HG03342 (cell line): ENCODE measurements around the gene GLT8D2.
"Not testable (repeated sequence)": the region's sequence is repeated elsewhere in the genome, so short reads cannot be mapped to it uniquely, and the experiment has no call there.

ENCODE experiments used
- ATAC-seq: cut with Tn5 transposase; IDR thresholded peaks from one replicate; pipeline ENCODE4 v1.9.1; 2021; ENCODE audit warnings: mild to moderate bottlenecking, moderate library complexity; ENCODE audit not compliant: unreplicated experiment

The GLT8D2 gene

DNA sequence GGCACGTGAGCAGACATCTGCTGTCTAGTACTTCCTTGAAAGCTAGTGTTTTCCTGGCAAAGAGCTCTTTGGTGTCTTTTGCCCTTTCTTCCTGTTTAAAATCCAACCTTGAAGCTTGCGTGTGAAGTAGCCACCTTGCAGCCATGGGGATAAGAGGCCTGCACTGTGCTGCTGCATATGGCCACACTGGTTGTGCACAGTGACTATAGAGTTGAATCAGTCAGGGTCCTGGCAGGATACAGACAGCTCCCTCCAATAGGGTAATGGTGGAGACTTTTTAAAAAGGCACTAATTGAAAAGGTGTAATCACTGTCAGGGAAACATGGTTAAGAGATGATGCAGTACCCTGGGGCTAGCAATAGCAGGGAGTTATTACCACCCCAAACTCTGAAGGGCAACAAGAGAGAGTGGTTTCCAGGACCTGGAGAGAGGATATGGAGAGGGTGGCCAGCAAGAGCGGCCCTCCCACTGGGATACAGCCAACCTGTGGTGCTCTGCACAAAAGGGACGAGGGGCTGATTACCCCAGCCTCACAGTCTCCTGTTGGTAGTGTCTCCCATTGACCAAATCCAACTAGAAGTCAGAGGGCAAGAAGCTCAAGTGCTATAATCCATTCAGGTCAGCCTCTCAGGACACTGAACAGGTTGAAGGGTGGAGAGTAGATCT is 4.8 kb upstream of the GLT8D2 start:
- no peak for ATAC-seq

DNA sequence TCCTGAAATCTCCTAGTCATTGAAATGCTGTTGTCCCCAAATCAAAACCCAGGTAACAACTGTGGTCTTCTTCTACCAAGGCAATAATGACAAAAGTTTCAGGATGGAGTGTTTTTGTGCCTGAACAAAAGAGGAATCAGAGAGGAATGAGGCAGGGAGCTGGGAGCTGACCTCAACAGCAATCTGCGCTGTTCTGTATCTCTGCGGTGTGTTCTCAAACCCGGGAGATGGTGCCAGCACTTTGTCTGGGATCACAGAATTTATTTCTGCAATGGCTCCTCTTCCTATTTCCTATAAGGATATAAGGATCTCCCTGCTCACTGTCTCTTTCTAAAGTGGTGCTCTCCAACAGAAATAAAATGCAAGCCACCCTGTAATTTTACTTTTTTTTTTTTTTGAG is 449 bp upstream of the GLT8D2 start:
- ATAC-seq, result no peak

DNA sequence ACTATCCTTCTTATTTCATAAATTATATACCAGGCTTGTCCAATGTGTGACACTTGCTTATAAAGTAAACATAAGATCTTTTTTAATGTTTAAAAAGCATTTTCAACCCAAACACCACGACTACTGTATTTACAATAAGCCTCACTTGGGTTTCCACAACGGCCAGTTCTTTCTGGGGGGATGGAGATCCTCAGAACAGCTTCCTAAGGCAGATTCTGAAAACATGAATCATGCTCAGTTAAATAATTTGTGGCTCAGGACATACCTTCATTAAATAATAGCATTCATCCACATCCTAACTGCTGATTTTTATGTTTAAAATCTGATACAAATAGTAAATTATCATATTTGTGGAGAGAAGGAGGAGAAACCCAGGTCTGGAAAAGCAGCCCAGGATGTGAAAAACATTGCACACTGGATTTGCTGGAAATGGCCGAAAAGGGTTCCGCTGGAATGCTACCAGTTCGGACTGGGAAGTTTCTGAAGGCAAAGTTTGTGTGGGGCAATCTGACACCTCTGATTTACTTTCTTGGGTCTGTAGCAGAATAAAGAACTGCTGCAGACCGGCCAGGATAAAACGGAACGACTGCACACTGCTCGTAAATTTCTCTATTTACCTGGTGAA is 597 bp downstream of the GLT8D2 start:
- ATAC-seq, result no peak

DNA sequence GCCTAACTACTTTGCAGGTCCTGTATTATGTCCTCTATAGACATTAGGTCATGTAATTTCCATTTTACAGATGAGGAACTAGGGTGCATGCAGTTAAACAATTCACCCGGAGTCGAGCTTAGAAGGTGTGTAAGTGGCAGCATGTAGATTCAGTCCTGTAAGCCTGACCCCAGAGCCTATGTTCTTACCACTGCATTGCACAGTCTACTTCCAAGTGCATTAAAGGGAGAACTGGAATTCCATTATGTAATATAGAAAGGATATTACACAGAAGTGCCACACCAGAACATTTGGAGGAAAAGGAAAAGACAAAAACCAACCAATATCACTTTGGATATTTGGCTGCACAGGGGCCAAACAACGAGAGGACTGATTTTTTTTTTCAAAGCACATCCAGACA is 1.2 kb downstream of the GLT8D2 start:
- no peak for ATAC-seq

GRCh38 chr12:104048162-104048561 is 1.8 kb downstream of the GLT8D2 start:
- ATAC-seq, result no peak

DNA sequence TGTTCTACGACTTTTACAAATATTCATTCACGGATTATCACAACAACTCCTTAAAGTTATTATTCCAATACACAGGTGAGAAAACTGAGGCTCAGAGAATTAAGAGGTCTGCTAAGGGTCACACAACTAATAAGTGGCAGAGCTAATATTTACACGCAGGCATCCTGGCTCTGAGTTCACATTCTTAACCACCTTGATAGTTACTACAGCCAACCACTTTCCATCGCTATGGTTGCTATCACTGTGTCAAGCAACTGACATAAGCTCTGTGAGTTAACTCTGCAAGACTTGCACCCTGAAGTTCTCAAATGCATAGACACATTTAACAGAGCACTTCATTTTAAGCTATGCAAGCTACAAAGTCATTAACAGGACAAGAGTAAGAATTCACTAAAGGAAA is 3.7 kb downstream of the GLT8D2 start:
- ATAC-seq, result no peak

DNA sequence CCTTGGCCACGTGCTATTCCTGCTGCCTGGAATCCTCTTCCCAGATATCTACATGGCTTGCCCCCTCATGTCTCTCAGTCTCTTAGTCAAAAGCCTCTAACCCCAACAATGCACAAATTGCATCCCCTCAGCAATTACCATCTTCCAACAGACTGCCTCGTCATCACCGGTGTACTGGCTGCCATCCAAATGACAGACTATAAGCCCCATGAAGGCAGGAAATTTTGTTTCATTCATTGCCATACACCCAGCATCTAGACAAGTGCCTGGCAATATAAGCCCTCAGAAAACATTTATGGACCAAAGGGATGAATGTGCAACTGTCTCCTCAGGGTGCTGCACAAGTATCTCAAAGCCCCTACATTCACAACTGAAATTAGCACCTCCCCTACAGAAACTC is 5.8 kb downstream of the GLT8D2 start:
- ATAC-seq, result no peak

DNA sequence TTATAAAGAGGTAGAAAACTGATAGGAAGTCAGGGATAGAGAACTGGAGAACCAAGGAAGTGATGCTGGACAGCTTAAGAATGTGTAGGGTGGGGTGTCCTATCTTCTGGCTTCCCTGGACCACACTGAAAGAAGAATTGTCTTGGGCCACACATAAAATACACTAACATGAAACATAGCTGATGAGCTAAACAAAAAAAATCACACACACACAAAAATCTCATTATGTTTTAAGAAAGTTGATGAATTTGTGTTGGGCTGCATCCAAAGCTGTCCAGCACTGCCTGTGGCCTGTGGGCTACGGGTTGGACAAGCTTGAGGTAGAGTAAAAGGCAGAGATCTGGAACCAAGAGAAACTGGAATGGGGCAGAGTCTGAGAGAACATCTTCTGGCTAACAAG is 7.4 kb downstream of the GLT8D2 start:
- no peak for ATAC-seq

GRCh38 chr12:104039769-104040168 is 10.2 kb downstream of the GLT8D2 start:
- ATAC-seq, result not testable (repeated sequence)

DNA sequence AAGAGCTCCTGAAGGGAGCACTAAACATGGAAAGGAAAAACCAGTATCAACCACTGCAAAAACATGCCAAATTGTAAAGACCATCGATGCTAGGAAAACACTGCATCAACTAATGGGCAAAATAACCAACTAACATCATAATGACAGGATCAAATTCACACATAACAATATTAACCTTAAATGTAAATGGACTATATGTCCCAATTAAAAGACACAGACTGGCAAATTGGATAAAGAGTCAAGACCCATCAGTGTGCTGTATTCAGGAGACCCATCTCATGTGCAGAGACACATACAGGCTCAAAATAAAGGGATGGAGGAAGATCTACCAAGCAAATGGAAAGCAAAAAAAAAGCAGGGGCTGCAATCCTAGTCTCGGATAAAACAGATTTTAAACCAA is 13.8 kb downstream of the GLT8D2 start:
- ATAC-seq, result not testable (repeated sequence)

DNA sequence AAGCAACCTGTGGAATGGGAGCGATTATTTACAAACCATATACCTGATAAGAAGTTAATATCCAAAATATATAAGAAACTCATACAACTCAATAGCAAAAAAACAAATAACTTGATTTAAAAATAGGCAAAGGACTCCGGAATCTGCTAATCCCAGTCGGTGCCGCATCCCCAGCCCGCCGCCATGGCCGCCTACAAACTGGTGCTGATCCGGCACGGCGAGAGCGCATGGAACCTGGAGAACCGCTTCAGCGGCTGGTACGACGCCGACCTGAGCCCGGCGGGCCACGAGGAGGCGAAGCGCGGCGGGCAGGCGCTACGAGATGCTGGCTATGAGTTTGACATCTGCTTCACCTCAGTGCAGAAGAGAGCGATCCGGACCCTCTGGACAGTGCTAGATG is 19.4 kb downstream of the GLT8D2 start:
- not testable (repeated sequence) for ATAC-seq

DNA sequence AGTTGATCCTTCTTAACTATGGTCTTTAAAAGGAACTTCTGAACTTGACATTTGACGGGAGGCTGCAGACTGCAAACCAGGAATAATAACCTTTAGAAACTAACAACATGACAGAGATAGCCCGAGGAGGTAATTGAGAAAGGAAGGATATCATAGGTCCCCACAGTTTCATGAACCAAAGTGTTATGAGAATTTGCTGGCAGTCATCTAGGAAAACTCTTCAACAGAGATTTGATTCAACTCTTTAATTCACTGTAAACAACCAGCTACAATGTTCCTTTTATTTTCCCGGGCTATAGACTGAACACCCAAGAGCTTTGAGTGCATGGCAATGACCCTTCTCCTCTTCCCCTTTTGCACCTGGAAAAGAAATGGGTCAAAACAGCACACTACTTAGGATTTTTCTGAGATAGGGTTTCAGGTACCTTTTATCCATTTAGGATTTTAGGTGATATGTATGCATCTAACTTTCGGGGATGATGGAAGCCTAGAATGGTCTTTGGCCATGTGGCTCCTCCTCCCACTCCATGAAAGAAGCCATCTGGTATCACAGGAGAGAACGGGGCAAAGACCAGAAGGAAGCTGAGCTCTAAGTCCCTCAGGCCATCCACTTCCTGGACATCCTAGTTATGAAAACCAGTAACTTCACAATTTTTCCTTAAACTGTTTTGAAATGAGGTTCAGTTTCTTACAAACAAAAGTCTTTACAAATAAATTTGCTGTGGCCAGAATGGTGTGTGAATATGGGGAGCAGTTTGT is 23.0 kb downstream of the GLT8D2 start:
- no peak for ATAC-seq

DNA sequence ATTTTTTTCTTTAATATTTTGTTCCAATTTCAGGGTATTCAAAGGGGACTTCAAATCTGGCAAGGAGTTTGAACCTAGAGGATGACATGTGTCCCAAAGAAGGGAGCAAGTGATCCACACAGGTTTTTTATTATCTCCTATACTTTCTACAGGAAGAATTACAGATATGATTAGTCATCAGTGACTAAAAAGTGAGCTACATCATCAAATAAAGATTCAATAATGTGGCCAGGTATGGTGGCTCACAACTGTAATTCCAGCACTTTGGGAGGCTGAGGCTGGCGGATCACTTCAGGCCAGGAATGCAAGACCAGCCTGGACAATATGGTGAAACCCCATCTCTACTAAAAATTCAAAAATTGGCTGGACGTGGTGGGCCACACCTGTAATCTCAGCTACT is 24.2 kb downstream of the GLT8D2 start:
- no peak for ATAC-seq

- no peak for ATAC-seq
Measured at GRCh38 chr12:104024348-104024747, 25.6 kb downstream of the GLT8D2 start.

DNA sequence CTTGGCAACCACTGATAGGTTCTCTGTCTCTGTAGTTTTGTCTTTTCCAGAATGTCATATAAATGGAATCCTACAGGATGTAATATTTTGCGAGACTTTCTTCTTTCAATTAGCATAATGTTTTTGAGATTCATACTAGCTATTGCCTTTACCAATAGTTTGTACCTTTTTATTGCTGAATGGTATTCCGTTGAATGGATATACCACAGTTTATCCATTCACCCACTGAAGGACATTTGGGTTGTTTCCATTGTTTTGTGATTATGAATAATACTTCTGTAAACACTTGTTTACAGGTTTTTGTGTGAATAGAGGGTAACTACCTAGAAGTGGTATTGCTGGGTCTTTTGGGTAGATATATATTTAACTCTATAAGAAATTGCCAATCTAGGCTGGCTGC is 26.3 kb downstream of the GLT8D2 start:
- no peak for ATAC-seq

GRCh38 chr12:104022786-104023185 is 27.2 kb downstream of the GLT8D2 start:
- ATAC-seq, result no peak

- ATAC-seq, result not testable (repeated sequence)
Measured at GRCh38 chr12:104021862-104022261, 28.1 kb downstream of the GLT8D2 start.

- no peak for ATAC-seq
Measured at GRCh38 chr12:104012331-104012730, 37.7 kb downstream of the GLT8D2 start.

DNA sequence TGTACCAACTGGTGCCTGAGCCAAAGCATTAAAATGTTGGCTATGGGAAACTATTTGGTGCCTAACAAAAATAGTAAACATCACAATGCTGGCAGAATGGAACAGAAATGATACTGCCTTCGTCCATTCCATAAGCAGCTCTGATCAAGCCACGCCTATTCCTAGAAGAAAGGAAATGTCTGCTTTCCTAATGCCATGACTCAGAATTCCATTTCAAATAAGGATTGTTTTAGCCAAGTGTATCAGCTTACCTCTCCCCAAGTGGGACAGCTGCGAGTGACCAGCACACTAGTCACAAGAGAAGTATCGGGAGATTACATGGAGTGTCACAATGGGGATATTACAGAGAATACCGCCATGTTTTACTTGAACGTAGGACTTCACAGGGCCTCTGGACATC is 38.7 kb downstream of the GLT8D2 start:
- no peak for ATAC-seq

DNA sequence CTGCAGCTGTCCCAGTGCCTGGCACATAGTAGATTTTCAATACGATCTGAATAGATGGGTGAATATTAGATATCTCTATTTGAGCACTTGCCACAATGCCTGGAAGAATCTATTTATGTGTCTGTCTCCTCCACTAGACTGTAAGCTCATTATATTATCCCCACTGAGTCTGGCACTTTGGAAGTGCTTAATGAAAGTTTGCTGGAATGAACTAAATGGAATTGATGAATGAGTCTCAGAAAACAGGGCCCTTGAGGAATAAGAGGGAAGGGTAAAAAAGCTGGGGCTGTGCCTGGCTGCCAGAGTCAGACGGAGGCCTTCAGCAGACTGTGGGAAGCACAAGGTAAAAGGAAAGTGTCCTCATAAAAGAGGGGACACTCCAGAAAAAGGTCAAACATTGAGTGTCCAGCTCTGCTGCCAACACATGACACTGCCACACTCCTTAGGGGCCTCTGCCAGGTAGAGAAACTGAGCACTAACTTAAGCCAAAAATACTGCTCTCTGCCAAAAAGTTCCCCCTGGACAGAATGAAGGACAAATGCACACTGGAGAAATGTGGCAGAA is 39.3 kb downstream of the GLT8D2 start:
- ATAC-seq, result no peak

DNA sequence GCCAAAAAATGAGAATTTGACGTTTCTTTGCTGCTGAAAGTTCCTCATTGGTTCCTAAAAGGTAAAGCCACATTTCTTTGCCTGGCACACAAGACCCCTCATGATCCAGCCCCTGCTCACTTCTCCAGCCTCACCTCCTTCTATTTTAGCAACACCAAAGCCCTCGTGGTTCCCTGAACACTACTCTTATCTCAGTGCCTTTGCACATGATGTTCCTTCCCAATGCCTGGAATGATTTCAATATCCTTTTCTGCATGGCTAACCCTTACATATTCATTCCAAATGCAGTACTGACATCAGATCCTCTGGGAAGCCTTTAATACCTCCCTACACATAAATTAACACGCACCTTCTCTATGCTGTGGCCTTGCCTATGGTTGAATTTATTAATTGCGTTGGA is 39.9 kb downstream of the GLT8D2 start:
- no peak for ATAC-seq

GRCh38 chr12:104006929-104007328 is 43.1 kb downstream of the GLT8D2 start:
- ATAC-seq, result no peak
